Measurements from ENCODE around the gene SLC32A1.

Gene SLC32A1

GRCh38 chr20:38755324-38755910 is 31.1 kb downstream of the SLC32A1 start:
- no peak for DNase-seq

DNA sequence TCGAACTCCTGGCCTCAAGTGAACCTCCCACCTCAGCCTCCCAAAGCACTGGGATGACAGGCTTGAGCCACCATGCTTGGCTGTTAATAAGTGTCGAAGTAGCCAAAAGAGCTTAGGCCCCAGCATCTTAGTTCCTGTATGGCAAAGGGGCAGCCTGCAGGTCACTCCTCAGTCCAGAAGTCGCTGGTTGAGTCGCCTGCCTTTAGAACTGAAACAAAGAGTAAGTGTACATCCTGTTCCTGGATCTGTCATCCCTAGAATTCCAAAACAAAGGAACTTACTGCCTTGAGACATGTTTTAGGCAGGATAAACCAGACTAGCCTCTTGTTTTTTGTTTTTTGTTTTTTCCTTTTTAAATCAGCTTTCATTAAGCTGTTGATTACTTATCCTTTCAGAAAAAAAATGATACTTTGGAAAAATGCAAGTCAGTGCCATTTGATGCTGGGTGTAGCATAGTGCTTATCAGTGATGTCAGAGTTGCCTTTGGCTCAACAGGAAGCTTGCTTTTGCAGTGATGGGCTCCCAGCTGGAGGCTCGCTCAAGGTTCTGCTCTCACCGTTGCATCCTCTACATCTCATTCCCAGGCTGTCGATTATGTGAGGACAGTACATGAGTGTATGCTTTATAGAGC is 33.0 kb downstream of the SLC32A1 start:
- DNase-seq = no peak

DNA sequence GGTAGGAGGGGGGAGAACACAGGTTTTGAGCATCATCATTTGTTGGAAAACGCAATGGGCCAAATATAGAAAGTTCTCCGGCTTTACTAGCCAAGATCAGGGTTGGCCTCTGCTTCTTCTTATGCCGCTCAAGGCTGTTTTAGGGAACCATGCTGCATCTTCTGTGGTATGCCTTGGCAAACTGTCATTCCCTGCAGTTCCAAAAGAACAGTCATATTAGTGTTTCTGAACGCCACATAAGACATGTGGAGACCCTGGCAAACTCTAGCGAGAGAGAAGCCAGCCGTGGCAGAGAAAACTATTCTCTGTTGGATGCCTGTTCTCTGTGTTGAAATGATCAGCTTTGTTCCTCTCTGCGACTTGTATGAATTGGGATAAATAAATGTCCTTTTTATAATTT is 34.8 kb downstream of the SLC32A1 start:
- DNase-seq = no peak

DNA sequence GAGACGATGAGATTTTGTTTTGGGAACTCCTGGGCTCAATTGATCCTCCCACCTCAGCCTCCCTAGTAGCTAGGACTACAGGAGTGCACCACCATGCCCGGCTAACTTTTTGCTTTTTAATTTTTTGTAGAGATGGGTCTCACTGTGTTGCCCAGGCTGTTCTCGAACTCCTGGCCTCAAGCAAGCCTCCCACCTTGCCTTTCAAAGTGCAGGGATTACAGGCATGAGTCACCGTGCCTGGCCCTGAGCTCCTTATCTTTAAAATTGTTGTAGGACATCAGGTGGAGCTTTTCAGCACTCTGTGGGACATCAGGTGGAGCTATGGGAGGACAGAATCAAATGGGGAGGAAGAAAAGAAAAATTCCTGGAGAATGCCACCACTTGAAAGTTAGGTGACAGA is 36.7 kb downstream of the SLC32A1 start:
- DNase-seq = no peak

DNA sequence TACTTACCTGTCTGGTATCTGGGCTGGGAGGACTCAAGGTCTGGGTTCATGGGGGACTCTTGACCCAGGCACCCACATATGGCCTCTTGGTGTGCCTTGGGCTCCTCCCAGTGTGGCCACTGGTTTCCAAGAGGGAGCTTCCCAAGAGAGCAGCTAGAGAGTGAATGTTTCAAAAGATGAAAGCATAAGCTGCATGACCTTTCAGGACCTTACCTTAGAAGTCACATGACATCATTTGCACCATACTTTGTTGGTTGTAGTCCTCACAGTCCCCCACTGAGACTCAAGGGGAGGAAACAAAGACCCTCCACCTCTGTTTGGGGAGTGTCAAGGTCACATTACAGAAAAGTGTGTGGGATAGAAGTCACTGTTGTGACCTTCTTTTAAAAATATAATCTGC is 37.9 kb downstream of the SLC32A1 start:
- DNase-seq = no peak

DNA sequence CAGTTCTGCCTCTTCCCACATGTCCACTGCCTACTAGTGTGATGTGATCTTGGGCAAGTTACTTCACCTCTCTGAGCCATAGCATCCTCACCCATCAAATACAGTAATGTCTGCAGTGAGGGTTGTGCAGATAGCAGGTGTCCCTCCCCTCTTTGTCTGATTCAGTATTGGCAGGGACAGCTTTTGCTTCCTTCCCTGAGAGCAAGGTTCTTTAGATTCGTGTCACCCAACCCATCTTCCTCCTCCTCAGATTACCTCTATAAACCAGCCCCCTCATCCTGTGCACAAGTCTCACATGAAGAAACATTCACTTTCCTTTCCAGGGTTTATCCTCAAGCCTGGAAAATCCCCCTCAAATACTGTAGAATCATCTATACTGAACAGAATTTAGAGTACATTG is 39.3 kb downstream of the SLC32A1 start:
- DNase-seq = no peak

DNA sequence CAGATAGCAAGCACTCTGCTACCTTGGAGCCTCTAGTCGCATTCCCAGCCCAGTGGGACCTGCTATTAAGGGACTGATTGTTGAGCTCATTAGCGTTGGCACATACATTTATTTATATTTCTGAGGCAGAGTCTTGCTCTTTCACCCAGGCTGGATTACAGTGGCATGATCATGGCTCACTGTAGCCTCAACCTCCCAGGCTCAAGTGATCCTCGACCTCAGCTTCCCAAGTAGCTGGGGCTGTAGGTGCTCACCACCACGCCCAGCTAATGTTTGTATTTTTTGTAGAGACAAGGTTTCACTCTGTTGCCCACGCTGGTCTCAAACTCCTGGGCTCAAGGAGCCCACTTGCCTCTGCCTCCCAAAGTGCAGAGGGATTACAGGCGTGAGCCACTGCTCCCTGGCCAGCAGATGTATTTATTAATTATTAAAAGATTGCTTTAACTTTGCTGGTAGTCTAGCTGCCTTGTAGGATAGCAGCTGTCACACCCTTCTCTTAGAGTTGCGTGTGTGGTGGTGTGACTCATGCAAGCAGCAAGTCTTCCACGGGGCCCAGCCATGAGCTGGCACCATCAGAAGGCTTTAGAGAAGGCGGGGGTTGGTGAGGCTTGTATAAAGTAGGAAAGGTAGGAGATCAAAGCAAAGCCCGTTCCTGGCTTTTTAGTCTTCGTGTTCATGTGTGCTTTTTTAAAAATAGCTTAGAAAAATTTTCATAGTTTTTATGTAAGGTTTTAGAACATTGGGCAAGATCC is 40.5 kb downstream of the SLC32A1 start:
- DNase-seq = no peak

GRCh38 chr20:38766071-38766470 is 41.8 kb downstream of the SLC32A1 start:
- DNase-seq = no peak

- no peak for DNase-seq
These were observed 45.4 kb downstream of the SLC32A1 start for GRCh38 chr20:38769376-38770295.

- no peak for DNase-seq
These were observed 46.3 kb downstream of the SLC32A1 start for GRCh38 chr20:38770546-38770945.

GRCh38 chr20:38770970-38771369 is 46.7 kb downstream of the SLC32A1 start:
- DNase-seq = no peak

DNA sequence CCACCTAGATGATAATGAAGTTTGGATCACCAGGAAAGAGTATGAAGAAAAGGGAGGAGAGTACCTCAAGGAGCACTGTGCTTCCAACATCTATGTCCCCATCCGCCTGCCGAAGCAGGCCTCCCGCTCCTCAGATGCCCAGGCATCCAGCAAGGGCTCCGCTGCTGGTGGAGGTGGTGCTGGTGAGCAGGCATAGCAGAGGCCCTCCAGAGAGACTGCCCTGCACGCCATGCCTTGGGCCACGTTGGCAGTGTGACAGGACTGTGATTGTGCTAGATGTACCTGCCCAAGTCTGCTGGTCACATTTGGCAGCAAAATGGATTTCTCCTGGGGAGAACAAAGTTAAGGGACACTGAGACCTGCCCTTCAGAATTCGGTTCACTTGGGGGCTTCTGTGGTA is 47.3 kb downstream of the SLC32A1 start:
- no peak for DNase-seq

GRCh38 chr20:38774167-38774566 is 49.9 kb downstream of the SLC32A1 start:
- DNase-seq = no peak

GRCh38 chr20:38776363-38776762 is 52.1 kb downstream of the SLC32A1 start:
- DNase-seq = no peak

All from NCI-H510A treated with DMSO at 0.1 percent for 48 hours (cell line).